Mucosa of gallbladder (tissue), 1 donor: ENCODE data around the gene RAD51B. TPM values are rescaled to one million over a fixed set of nuclear protein-coding genes. Genes with fewer than 3 reads are reported as not detected.

Experiments used
- DNase-seq: peaks from one replicate; pipeline ENCODE4 v3.0.0-alpha.2; 2020; ENCODE audit warnings: low spot score
- total RNA-seq: library from RNA; stranded (reverse); gene quantifications from one replicate; pipeline ENCODE4 v1.2.1, GENCODE V29; 2021
- donor health status: DM: no; HTN: no; CAD: no.

The RAD51B gene
- total RNA-seq, 1 donor from 2014 or later = 18.5 TPM

GRCh38 chr14:68506645-68507419, 687.3 kb downstream of the RAD51B start:
- DNase-seq = no peak

- DNase-seq = no peak
Observed at GRCh38 chr14:68507544-68508081, 688.0 kb downstream of the RAD51B start.

GRCh38 chr14:68508581-68508980, 689.0 kb downstream of the RAD51B start:
- DNase-seq = no peak

GRCh38 chr14:68509188-68509983, 689.8 kb downstream of the RAD51B start:
- no peak for DNase-seq

- peak; percentile 46 for DNase-seq
Observed at GRCh38 chr14:68510201-68511128, 690.9 kb downstream of the RAD51B start.

GRCh38 chr14:68511129-68512047, 691.8 kb downstream of the RAD51B start:
- DNase-seq = no peak

GRCh38 chr14:68512088-68512487, 692.5 kb downstream of the RAD51B start:
- DNase-seq = no peak

- no peak for DNase-seq
Observed at GRCh38 chr14:68513137-68513536, 693.6 kb downstream of the RAD51B start.

- DNase-seq = no peak
Observed at GRCh38 chr14:68513838-68514607, 694.4 kb downstream of the RAD51B start.

GRCh38 chr14:68514608-68515194, 695.1 kb downstream of the RAD51B start:
- DNase-seq = no peak

- no peak for DNase-seq
Observed at GRCh38 chr14:68516342-68516741, 696.8 kb downstream of the RAD51B start.

GRCh38 chr14:68518166-68518565, 698.6 kb downstream of the RAD51B start:
- no peak for DNase-seq

- DNase-seq = peak; percentile 68
Observed at GRCh38 chr14:68518761-68519670, 699.4 kb downstream of the RAD51B start.

- no peak for DNase-seq
Observed at GRCh38 chr14:68519671-68520187, 700.1 kb downstream of the RAD51B start.

- DNase-seq = peak; percentile 79
Observed at GRCh38 chr14:68520637-68521556, 701.3 kb downstream of the RAD51B start.

- no peak for DNase-seq
Observed at GRCh38 chr14:68521557-68521901, 702.0 kb downstream of the RAD51B start.

- no peak for DNase-seq
Observed at GRCh38 chr14:68521961-68522509, 702.5 kb downstream of the RAD51B start.
